A549 treated with DMSO at 1 μM for 4 hours (cell line): Measurements from ENCODE around the gene IKBKE. TPM values are rescaled to one million over a fixed set of nuclear protein-coding genes. Genes with fewer than 3 reads are reported as not detected.

Experiments
- total RNA-seq: library from RNA; stranded (reverse); fragments of 200-300 nt; extraction: Qiagen RNA extraction; gene quantifications from 5 replicates; pipeline ENCODE4 v1.2.3, GENCODE V29; 2022; ENCODE audit warnings: low read depth

IKBKE gene
- total RNA-seq = 8.0 to 9.2 TPM (median 8.4 TPM) in 5 replicates

DNA sequence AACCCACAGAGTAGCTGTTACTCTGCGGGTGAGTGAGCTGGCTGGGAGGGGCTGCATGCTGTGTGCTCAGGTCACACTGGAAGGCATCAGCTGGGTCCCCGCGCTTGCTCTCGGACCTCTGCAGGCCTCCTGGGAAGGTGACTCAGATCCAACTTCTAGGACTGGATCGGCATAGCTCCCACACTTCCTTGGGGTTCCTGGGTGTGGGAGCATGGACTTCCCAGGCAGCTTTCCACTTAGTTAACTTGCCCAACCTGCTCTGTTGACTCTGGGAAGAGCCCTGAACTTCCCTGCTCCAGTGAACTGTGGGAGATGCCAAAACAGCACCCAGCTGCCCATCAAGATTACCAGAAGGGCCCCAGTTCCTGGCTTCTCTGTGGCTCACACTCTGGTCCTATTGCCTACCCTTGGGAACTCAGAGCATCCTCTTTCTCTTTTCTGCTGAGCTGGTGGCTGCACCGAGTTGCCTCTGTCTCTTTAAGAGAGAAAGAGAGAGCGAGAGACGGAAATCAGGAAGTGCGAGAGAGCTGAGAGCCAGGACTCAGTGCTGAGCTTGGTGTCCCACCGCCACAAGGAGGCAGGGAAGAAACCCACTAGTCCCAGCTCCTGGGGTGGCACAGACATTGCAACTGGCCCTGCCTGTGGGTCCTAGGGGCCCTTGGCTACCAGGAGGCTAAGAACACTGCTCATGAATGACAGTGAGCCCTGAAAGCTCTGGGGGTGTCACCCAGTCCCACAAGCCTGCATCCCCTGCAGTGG is at the start of gene IKBKE:
TSS of gene IKBKE (plus strand) at position 544 of the 759 bp plus-strand sequence. CDS start 2,752 bp downstream, outside the sequence.

DNA sequence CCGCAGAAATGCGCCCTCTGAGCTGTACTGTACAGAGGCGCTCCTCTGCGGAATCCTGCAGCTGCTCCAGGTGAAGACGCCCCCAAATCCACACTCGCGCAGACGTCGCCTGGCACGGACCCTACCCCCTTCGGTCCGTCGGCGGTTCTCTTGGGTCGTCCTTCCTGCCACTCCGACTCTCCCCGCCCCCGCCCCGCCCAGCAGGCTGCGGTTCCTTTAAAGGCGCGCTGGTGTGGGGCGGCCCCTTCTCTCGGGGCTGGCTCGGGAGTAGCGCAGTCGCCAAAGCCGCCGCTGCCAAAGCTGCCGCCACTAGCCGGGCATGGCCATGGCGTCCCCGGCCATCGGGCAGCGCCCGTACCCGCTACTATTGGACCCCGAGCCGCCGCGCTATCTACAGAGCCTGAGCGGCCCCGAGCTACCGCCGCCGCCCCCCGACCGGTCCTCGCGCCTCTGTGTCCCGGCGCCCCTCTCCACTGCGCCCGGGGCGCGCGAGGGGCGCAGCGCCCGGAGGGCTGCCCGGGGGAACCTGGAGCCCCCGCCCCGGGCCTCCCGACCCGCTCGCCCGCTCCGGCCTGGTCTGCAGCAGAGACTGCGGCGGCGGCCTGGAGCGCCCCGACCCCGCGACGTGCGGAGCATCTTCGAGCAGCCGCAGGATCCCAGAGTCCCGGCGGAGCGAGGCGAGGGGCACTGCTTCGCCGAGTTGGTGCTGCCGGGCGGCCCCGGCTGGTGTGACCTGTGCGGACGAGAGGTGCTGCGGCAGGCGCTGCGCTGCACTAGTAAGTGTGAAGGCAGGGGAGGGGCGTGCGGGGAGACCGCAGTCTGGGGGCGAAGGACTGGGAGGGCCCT is 37.2 kb downstream of the IKBKE start, which contains the start of gene RASSF5:
TSS of gene RASSF5 (plus strand) at position 248 of the 846 bp plus-strand sequence. CDS start at position 320, 72 bp downstream.

Other genes starting within 250 kb of the IKBKE start
- gene RASSF5, start 37.1 kb downstream of the IKBKE start, total RNA-seq = 1.2 to 1.6 TPM (median 1.3 TPM) in 5 replicates
- gene EIF2D, start 142.0 kb downstream of the IKBKE start, total RNA-seq = 34.0 to 37.2 TPM (median 36.3 TPM) in 5 replicates
- gene DYRK3, start 165.1 kb downstream of the IKBKE start, total RNA-seq = 9.3 to 13.8 TPM (median 11.2 TPM) in 5 replicates
- 64.9 to 71.1 TPM (median 68.2 TPM) in 5 replicates for gene MAPKAPK2, start 214.4 kb downstream of the IKBKE start, total RNA-seq